Measurements from ENCODE around the gene HOXA13. TPM values are rescaled to one million over a fixed set of nuclear protein-coding genes. Genes with fewer than 3 reads are reported as not detected.

HOXA13 gene
- total RNA-seq, 1 experiment from 2014 or later = 12.1 TPM

DNA sequence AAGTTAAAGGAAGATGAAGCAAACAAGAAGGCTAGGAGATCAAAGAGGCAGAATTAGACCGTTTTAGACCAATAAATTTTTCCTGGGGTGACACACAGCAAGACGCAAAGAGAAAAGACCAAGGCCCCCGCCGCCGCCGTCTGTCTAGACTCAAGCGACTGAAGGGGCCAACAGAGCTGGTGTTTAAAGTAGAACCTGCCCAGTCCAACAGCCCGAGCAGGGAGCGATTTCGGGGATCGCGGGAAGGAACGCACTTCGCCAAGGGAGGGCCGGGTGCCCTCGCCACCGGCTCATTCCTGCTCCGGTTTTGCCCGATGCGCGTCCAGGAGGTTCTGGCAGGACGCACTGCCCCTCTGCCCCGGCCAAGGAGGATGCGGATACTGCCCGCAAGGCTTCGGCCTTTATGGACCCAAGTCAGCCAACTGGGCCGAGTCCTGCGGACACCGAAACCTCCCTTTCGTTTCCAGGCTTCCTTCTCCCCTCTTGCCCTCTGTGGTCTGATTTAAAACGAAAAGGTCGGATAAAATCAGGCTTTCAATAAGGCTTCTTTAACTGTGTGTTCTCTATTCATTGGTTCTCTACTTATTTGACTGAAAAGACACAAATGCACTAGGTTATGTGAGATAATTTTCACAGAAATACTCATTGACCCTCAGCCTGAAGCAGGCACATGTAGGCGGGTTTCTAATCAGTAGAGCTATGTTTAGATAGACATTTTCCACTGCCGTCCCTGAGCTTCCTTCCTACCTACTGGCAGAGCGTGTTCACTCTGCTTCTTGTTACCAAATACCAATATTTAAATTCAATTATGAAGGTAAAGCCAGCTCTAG, 41.2 kb downstream of the HOXA13 start:
- ChIA-PET POLR2A (ENCODE audit: unreplicated experiment) (interaction anchor here (0.5 kb wide), 1 partner anchor 307 kb away, joined by 9 read pairs; no protein-coding TSS in a partner anchor), CTCF (interaction anchor here (1.2 kb wide), 1 partner anchor 303 kb away, joined by 6 read pairs; no protein-coding TSS in a partner anchor)
- Histone ChIP-seq H3K36me3 (ENCODE audit: low read depth, low read length) (peaks cover 12% of the 10 kb centered on the region), H3K27ac (ENCODE audit: low read length) (no peak overlapping the region), H4K20me1 (ENCODE audit: low read length) (peaks cover 13% of the 10 kb centered on the region), H3K4me1 (ENCODE audit: insufficient read depth, low read length) (peaks cover 20% of the 10 kb centered on the region), H3K27me3 (ENCODE audit: low read length) (no peaks in the 10 kb centered on the region), H3K4me2 (ENCODE audit: low read length) (peak overlapping the region; percentile 93; the same call in 1 of the 2 replicates), H3K4me3 (ENCODE audit: low read length) (no peak overlapping the region), H3K9ac (ENCODE audit: low read length) (no peak overlapping the region), H2AFZ (ENCODE audit: low read length) (peak overlapping the region; percentile 91; the same call in 1 of the 2 replicates), H3K79me2 (ENCODE audit: low read length) (peaks cover 24% of the 10 kb centered on the region), H3K9me3 (ENCODE audit: low read length) (no peaks in the 10 kb centered on the region), H3F3A (ENCODE audit: low read length, unreplicated experiment) (peaks cover 5% of the 10 kb centered on the region), H3K9me2 (replicated peaks; ENCODE audit: low read length) (no peaks in the 10 kb centered on the region)
- intact Hi-C loops (cut with micrococcal nuclease) = loop anchor here (2.0 kb wide), 1 partner anchor 60 kb away; no protein-coding TSS in a partner anchor
- no peak for ATAC-seq
- DNase-seq = no peak
- TF ChIP-seq EZH2phosphoT487 (IDR thresholded peaks at IDR 0.05; ENCODE audit: borderline replicate concordance, low read length) (no peak), EZH2 (IDR thresholded peaks at IDR 0.05; ENCODE audit: low read length, unreplicated experiment) (no peak)
- TF ChIP-seq, protein P1, sequence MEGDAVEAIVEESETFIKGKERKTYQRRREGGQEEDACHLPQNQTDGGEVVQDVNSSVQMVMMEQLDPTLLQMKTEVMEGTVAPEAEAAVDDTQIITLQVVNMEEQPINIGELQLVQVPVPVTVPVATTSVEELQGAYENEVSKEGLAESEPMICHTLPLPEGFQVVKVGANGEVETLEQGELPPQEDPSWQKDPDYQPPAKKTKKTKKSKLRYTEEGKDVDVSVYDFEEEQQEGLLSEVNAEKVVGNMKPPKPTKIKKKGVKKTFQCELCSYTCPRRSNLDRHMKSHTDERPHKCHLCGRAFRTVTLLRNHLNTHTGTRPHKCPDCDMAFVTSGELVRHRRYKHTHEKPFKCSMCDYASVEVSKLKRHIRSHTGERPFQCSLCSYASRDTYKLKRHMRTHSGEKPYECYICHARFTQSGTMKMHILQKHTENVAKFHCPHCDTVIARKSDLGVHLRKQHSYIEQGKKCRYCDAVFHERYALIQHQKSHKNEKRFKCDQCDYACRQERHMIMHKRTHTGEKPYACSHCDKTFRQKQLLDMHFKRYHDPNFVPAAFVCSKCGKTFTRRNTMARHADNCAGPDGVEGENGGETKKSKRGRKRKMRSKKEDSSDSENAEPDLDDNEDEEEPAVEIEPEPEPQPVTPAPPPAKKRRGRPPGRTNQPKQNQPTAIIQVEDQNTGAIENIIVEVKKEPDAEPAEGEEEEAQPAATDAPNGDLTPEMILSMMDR (conservative IDR thresholded peaks at IDR 0.05; ENCODE audit: low read depth, low read length) = no peak
- BruUV-seq (replicated peaks) = no TSS peak

DNA sequence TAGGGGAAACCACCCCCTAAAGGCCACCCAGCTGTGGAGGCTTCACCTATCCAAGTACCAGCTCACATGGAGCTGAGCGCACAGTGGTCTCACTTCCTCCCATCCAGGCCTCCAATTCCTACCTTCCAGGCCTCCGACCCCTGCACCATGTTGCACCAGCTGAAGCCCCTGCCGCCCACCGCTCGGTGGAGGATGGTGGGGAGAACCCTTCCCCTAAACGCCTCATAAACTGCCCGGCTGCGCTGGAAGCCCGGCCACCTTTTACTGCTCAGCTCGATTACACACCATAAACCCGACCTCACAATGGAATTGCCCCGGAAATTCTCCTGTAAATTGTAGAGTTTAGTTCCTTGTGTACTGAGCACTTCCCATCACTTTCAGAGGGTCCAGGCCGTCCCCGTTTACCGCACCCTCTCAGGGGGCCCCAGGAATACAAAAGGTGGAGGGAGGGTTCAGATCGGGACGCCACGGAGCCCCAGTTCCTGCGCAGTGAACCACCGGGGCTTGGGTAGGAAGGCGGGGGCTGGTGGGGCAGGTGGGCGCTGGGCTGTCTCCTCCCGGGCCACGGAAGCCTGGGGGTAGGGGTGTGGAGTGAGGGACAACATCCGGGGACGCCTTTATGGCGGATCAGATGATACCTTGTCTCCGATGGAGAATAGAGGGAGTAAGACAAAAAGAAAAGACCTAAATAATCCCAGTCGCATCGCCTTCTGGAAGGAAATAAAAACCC, 42.0 kb downstream of the HOXA13 start:
- Histone ChIP-seq H3K36me3 (ENCODE audit: low read depth, low read length) (peaks cover 4% of the 10 kb centered on the region), H3K9ac (ENCODE audit: low read length) (no peak overlapping the region), H3K79me2 (ENCODE audit: low read length) (peaks cover 21% of the 10 kb centered on the region), H3K4me2 (ENCODE audit: low read length) (no peak overlapping the region), H3F3A (ENCODE audit: low read length, unreplicated experiment) (peaks cover 2% of the 10 kb centered on the region), H3K4me3 (ENCODE audit: low read length) (no peak overlapping the region), H3K4me1 (ENCODE audit: insufficient read depth, low read length) (peaks cover 25% of the 10 kb centered on the region), H4K20me1 (ENCODE audit: low read length) (peaks cover 5% of the 10 kb centered on the region), H3K27me3 (ENCODE audit: low read length) (no peaks in the 10 kb centered on the region), H2AFZ (ENCODE audit: low read length) (no peak overlapping the region), H3K27ac (ENCODE audit: low read length) (no peak overlapping the region), H3K9me3 (ENCODE audit: low read length) (no peaks in the 10 kb centered on the region), H3K9me2 (replicated peaks; ENCODE audit: low read length) (no peaks in the 10 kb centered on the region)
- POLR2A ChIA-PET (ENCODE audit: unreplicated experiment) = no interaction called here
- CTCF ChIA-PET = interaction anchor here (0.6 kb wide), 1 partner anchor 9 kb away, joined by 3 read pairs; no protein-coding TSS in a partner anchor
- BruUV-seq (replicated peaks) = no TSS peak
- no peak for DNase-seq
- intact Hi-C loops (cut with micrococcal nuclease) = loop anchor here (2.0 kb wide), 1 partner anchor 59 kb away; no protein-coding TSS in a partner anchor
- TF ChIP-seq EZH2 (IDR thresholded peaks at IDR 0.05; ENCODE audit: low read length, unreplicated experiment) (no peak), EZH2phosphoT487 (IDR thresholded peaks at IDR 0.05; ENCODE audit: borderline replicate concordance, low read length) (no peak)
- TF ChIP-seq, protein P1 (conservative IDR thresholded peaks at IDR 0.05; ENCODE audit: low read depth, low read length) = no peak
- ATAC-seq = no peak

Data from PC-3 (cell line).